Upper lobe of right lung (tissue), 1 donor: Measurements from ENCODE around the gene CLASP1. TPM values are rescaled to one million over a fixed set of nuclear protein-coding genes. Genes with fewer than 3 reads are reported as not detected.
A peak's percentile ranks its signal among the peaks of the same experiment; 100 is the strongest.
"Not testable (repeated sequence)": the region's sequence is repeated elsewhere in the genome, so short reads cannot be mapped to it uniquely, and the experiment has no call there.

Source experiments
- ATAC-seq: fragments of 200-7000 bp; cut with Tn5 transposase; one replicate; pipeline ENCODE4 v1.9.1; 2020; ENCODE audit warnings: mild to moderate bottlenecking, moderate library complexity
- DNase-seq: peaks from one replicate; pipeline ENCODE4 v3.0.0-alpha.2; 2020
- H3K27ac ChIP-seq: fragments of 200-600 bp; one replicate; pipeline ENCODE4 v1.8.0; 2022
- H3K27me3 ChIP-seq: fragments of 200-600 bp; one replicate; pipeline ENCODE4 v1.8.0; 2022; ENCODE audit warnings: mild to moderate bottlenecking
- H3K36me3 ChIP-seq: fragments of 200-600 bp; one replicate; pipeline ENCODE4 v1.8.0; 2022
- H3K4me1 ChIP-seq: fragments of 200-600 bp; one replicate; pipeline ENCODE4 v1.8.0; 2022
- H3K4me3 ChIP-seq: fragments of 200-600 bp; one replicate; pipeline ENCODE4 v1.8.0; 2022; ENCODE audit warnings: mild to moderate bottlenecking
- H3K9me3 ChIP-seq: fragments of 200-600 bp; one replicate; pipeline ENCODE4 v1.8.0; 2022
- CTCF ChIP-seq: fragments of 200-600 bp; IDR thresholded peaks from one replicate; pipeline ENCODE4 v1.8.0; 2022; ENCODE audit warnings: antibody characterized with exemption
- intact Hi-C: fragments of 100-400 bp; cut with DNase I; formaldehyde crosslinking; loops from one replicate; pipeline ENCODE4 v1.11.0; 2022
- total RNA-seq: library from RNA; stranded (reverse); fragmentation: NEBNext Ultra II Directional; extraction: Animal tissue kit (Norgen Biotek cat#: 25700); gene quantifications from one replicate; pipeline ENCODE4 v1.2.1, GENCODE V29; 2021
- donor health status: DM: no; HTN: yes; CAD: no; lungs with severe emphysema.

The CLASP1 gene
- total RNA-seq, 1 donor from 2014 or later: 44.5 TPM

DNA sequence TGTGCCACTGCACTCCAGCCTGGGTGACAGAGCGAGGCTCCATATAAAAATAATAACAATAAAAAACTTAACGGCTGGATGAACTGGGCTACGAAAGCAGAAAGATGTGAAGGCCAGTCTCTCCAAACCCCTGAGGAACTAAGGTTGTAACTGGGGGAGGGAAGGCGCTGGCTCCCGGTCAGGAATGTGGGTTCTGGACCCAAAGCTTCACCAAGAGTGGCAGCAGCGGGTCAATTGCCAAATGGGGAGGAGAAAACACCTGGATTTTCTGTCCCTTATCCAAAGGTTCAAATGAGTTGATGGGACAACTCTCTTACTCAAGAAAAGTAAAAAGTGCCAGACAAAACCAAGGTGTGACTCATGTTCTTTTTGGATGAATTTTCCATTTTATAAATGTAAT, 304.2 kb downstream of the CLASP1 start:
- Histone ChIP-seq H3K4me1 (no peaks in the 10 kb centered on the region), H3K9me3 (no peaks in the 10 kb centered on the region), H3K27me3 (no peaks in the 10 kb centered on the region), H3K36me3 (peaks cover 86% of the 10 kb centered on the region), H3K4me3 (no peak overlapping the region), H3K27ac (no peak overlapping the region)
- TF ChIP-seq CTCF: no peak
- intact Hi-C loops: no loop called here
- ATAC-seq (no peak), DNase-seq (no peak)

DNA sequence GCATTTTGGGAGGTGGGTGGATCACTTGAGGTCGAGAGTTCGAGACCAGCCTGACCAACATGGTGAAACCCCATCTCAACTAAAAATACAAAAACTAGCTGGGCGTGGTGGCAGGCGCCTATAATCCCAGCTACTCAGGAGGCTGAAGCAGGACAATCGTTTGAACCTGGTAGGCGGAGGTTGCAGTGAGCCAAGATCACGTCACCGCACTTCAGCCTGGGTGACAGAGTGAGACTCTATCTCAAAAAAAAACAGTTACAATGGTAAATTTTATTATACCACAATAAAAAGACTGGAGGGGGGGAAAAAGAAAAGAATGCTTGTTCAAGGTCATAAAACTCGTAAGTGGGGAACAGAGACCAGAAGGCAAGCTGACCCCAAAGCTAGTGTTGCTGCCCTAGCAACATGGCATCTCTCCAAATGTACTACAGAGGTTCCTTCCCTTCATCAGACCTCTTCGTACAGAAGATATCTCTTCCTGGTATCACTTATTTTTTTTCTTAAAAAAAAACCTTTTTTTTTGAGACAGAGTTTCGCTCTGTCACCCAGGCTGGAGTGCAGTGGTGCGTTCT, 305.3 kb downstream of the CLASP1 start:
- H3K4me3 ChIP-seq, intact Hi-C loops, H3K27me3 ChIP-seq, H3K4me1 ChIP-seq, H3K9me3 ChIP-seq, DNase-seq, H3K27ac ChIP-seq, ATAC-seq: not testable (repeated sequence)
- peaks cover 85% of the 10 kb centered on the region for H3K36me3 ChIP-seq

GRCh38 chr2:121343191-121343590, 306.1 kb downstream of the CLASP1 start:
- Histone ChIP-seq H3K27me3 (no peaks in the 10 kb centered on the region), H3K27ac (no peak overlapping the region), H3K4me3 (no peak overlapping the region), H3K9me3 (no peaks in the 10 kb centered on the region), H3K4me1 (no peaks in the 10 kb centered on the region), H3K36me3 (peaks cover 82% of the 10 kb centered on the region)
- intact Hi-C loops: no loop called here
- ATAC-seq (no peak), DNase-seq (no peak)
- TF ChIP-seq CTCF: no peak

DNA sequence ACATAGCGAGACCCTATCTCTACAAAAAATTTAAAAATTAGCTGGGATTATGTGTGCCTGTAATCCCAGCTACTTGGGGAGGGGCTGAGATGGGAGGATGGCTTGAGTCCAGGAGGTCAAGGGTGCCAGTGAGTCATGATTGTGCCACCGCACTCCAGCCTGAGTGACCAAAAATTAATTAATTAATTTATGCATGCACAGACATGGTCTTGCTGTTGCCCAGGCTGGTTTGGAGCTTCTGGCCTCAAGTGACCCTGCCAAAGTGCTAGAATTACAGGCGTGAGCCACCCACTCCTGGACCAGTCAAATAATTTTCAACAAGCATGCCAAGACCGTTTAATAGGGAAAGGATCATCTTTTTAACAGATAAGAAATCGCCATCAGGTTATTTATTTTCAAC, 306.5 kb downstream of the CLASP1 start:
- TF ChIP-seq CTCF: no peak

DNA sequence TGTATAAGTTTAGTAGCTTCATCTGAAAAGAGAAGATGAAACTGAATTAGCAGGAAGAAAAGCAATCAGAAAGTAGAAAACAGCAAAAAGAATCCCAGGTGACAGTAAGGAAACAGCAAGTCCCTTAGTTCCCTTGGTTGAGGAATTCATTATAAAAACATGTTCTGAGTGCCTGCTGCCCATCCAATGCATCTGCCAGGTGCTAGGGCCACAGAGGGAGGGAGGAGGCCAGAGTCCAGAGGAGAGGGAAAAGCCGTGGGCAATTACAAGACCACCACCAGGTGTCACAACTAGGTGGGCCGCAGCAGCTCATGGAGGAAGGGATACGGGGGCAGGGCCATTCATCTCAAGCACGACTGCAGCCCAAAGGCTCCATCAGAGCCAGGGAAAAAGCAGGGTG, 308.3 kb downstream of the CLASP1 start:
- Histone ChIP-seq H3K4me3 (no peak overlapping the region), H3K9me3 (no peaks in the 10 kb centered on the region), H3K36me3 (peaks cover 63% of the 10 kb centered on the region), H3K4me1 (peaks cover 4% of the 10 kb centered on the region), H3K27me3 (no peaks in the 10 kb centered on the region), H3K27ac (no peak overlapping the region)
- no peak for TF ChIP-seq CTCF
- intact Hi-C loops: no loop called here
- no peak for DNase-seq
- ATAC-seq: no peak

More for the DNA sequence above, 306.5 kb downstream of the CLASP1 start:
- peaks cover 81% of the 10 kb centered on the region for H3K36me3 ChIP-seq
- no peak for DNase-seq
- intact Hi-C loops: no loop called here
- H3K4me3 ChIP-seq: no peak overlapping the region
- ATAC-seq: peak; percentile 40
- H3K27me3 ChIP-seq: no peaks in the 10 kb centered on the region
- H3K4me1 ChIP-seq: no peaks in the 10 kb centered on the region
- no peak overlapping the region for H3K27ac ChIP-seq
- H3K9me3 ChIP-seq: no peaks in the 10 kb centered on the region

DNA sequence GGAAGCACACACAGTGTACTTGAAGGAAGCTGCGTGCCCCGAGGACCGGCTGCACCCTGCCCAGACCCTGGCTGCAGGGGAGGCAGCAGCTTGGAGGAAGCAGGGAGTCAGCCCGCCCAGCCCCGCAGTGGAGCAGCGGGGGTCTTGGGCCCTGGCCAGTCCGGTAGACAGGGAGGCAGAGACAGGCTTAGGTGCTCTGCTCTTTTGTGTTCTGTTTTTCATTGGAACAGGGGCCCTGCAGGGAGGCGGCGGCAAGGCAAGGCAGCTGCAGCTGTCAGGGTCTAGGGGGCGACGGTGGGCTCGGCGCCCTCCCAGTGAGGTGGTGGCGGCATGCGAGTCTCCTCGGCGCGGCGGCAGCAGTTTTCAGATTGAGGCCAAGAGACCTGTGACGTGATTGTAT, 311.0 kb downstream of the CLASP1 start:
- Histone ChIP-seq H3K9me3 (no peaks in the 10 kb centered on the region), H3K27ac (no peak overlapping the region), H3K36me3 (peaks cover 42% of the 10 kb centered on the region), H3K27me3 (no peaks in the 10 kb centered on the region), H3K4me3 (no peak overlapping the region), H3K4me1 (peaks cover 11% of the 10 kb centered on the region)
- DNase-seq: no peak
- ATAC-seq: no peak
- intact Hi-C loops: no loop called here
- no peak for TF ChIP-seq CTCF
